Right lobe of liver (tissue), 4 donors: ENCODE results near the gene CPNE7.
A peak's percentile ranks its signal among the peaks of the same experiment; 100 is the strongest.

Experiments used
- CTCF ChIP-seq, 4 donors: fragments of 200-600 bp in 3 of 4; fragments of 450-650 bp in 1 of 4; IDR thresholded peaks; one replicate each; pipeline versions ENCODE4 v1.5.1 to v1.8.0; 2016 to 2022; ENCODE audit warnings: antibody characterized with exemption in 4 of 4, mild to moderate bottlenecking in 2 of 4
- POLR2A ChIP-seq: fragments of 450-650 bp; IDR thresholded peaks from one replicate; pipeline ENCODE4 v1.6.1; 2017; ENCODE audit warnings: antibody characterized with exemption, mild to moderate bottlenecking
- donor health status: DM: no; HTN: no; CAD: no.
- donor health status: DM: no; HTN: no; CAD: no.
- donor health status: DM: no; HTN: yes; CAD: no.

GRCh38 chr16:89615596-89616090 lies 40.1 kb downstream of the CPNE7 start:
- TF ChIP-seq POLR2A: no peak
- TF ChIP-seq CTCF (IDR thresholded peaks at IDR 0.05): peak; percentile 57 to 74 (median 62)
